HepG2 (cell line): ENCODE data around the gene ZFPL1. TPM values are rescaled to one million over a fixed set of nuclear protein-coding genes. Genes with fewer than 3 reads are reported as not detected.

Experiments
- CBX5 ChIP-seq: sonication (generic); formaldehyde crosslinking; IDR thresholded peaks from 2 replicates; pipeline ENCODE4 v1.4.0; 2020; ENCODE audit warnings: missing genetic modification reagents, borderline replicate concordance
- GATAD1 ChIP-seq: IDR thresholded peaks from 2 replicates; pipeline ENCODE4 v1.6.1; 2016; ENCODE audit warnings: missing genetic modification reagents, missing compliant biosample characterization
- HNRNPLL ChIP-seq: fragments of 200-400 bp; formaldehyde crosslinking; IDR thresholded peaks from 2 replicates; pipeline ENCODE4 v1.6.1; 2017; ENCODE audit warnings: mild to moderate bottlenecking, low read depth, low read length; ENCODE audit not compliant: poor library complexity, severe bottlenecking
- KLF13 ChIP-seq: sonication (generic); formaldehyde crosslinking; IDR thresholded peaks from 2 replicates; pipeline ENCODE4 v1.4.0; 2020; ENCODE audit warnings: mild to moderate bottlenecking, missing genetic modification reagents
- KMT2A ChIP-seq: sonication (generic); formaldehyde crosslinking; IDR thresholded peaks from 2 replicates; pipeline ENCODE4 v1.4.0; 2020; ENCODE audit warnings: missing genetic modification reagents
- NCOA2 ChIP-seq: sonication (generic); formaldehyde crosslinking; IDR thresholded peaks from 2 replicates; pipeline ENCODE4 v1.8.0; 2022; ENCODE audit warnings: inconsistent platforms
- NFE2L2 ChIP-seq: fragments of 150-350 bp; IDR thresholded peaks from 2 replicates; pipeline ENCODE4 v1.6.1; 2014; ENCODE audit warnings: low read length
- NFIB ChIP-seq: sonication (generic); formaldehyde crosslinking; IDR thresholded peaks from 2 replicates; pipeline ENCODE4 v1.9.0; 2021; ENCODE audit warnings: missing genetic modification reagents, mild to moderate bottlenecking, borderline replicate concordance
- NR2C2 ChIP-seq: sonication (generic); formaldehyde crosslinking; IDR thresholded peaks from 2 replicates; pipeline ENCODE4 v1.4.0; 2020; ENCODE audit warnings: missing genetic modification reagents, mild to moderate bottlenecking, moderate library complexity, borderline replicate concordance
- PAF1 ChIP-seq: IDR thresholded peaks from 2 replicates; pipeline ENCODE4 v1.6.1; 2016; ENCODE audit warnings: missing genetic modification reagents, missing compliant biosample characterization
- RBFOX2 ChIP-seq: fragments of 200-400 bp; formaldehyde crosslinking; IDR thresholded peaks from 2 replicates; pipeline ENCODE4 v1.6.1; 2017; ENCODE audit warnings: low read depth, mild to moderate bottlenecking, low read length
- SIN3A ChIP-seq: IDR thresholded peaks from 2 replicates; pipeline ENCODE4 v1.6.1; 2011; ENCODE audit warnings: low read depth, mild to moderate bottlenecking, control low read depth, low read length, borderline replicate concordance
- SMC3 ChIP-seq: IDR thresholded peaks from 2 replicates; pipeline ENCODE4 v1.6.1; 2011; ENCODE audit warnings: low read length, improper control_type of control experiment
- ZKSCAN5 ChIP-seq: sonication (generic); formaldehyde crosslinking; IDR thresholded peaks from 2 replicates; pipeline ENCODE4 v1.5.1; 2020; ENCODE audit warnings: mild to moderate bottlenecking, missing genetic modification reagents
- ZKSCAN8 ChIP-seq: IDR thresholded peaks from 2 replicates; pipeline ENCODE4 v1.6.1; 2016; ENCODE audit warnings: borderline replicate concordance, missing genetic modification reagents, missing compliant biosample characterization
- ZNF143 ChIP-seq: sonication (generic); formaldehyde crosslinking; IDR thresholded peaks from 2 replicates; pipeline ENCODE4 v1.4.0; 2020; ENCODE audit warnings: missing genetic modification reagents
- ZNF362 ChIP-seq: sonication (generic); formaldehyde crosslinking; IDR thresholded peaks from 2 replicates; pipeline ENCODE4 v1.4.0; 2020; ENCODE audit warnings: missing genetic modification reagents, mild to moderate bottlenecking, borderline replicate concordance
- ZNF577 ChIP-seq: sonication (generic); formaldehyde crosslinking; IDR thresholded peaks from 2 replicates; pipeline ENCODE4 v1.4.0; 2020; ENCODE audit warnings: mild to moderate bottlenecking, low read depth, missing genetic modification reagents, borderline replicate concordance
- ZNF607 ChIP-seq: sonication (generic); formaldehyde crosslinking; IDR thresholded peaks from 2 replicates; pipeline ENCODE4 v1.5.1; 2020; ENCODE audit warnings: missing genetic modification reagents, mild to moderate bottlenecking, borderline replicate concordance
- ZNF784 ChIP-seq: sonication (generic); formaldehyde crosslinking; IDR thresholded peaks from 2 replicates; pipeline ENCODE4 v1.5.1; 2020; ENCODE audit warnings: missing genetic modification reagents, mild to moderate bottlenecking, borderline replicate concordance
- ZSCAN9 ChIP-seq: IDR thresholded peaks from 2 replicates; pipeline ENCODE4 v1.6.1; 2016; ENCODE audit warnings: borderline replicate concordance
- polyA plus RNA-seq, 8 experiments: library from polyadenylated mRNA; depleted of rRNA in 3 of 8; stranded (reverse) in 7 of 8; unstranded in 1 of 8; fragments of >200 nt; fragmentation: Illumina TruSeq in 4 of 8; extraction: Trizol in 4 of 8; gene quantifications; 2 replicates each; pipeline versions ENCODE4 v1.2.1 to v1.2.3, GENCODE V29; 2011 to 2016; ENCODE audit warnings: low read depth in 4 of 8, missing spikeins in 1 of 8, mixed read lengths in 1 of 8; ENCODE audit not compliant: insufficient read depth in 1 of 8
- total RNA-seq, 5 experiments: library from RNA; depleted of rRNA; stranded (reverse); fragments of >200 nt; fragmentation: Illumina TruSeq; extraction: Trizol; gene quantifications; 2 replicates each; pipeline ENCODE4 v1.2.3, GENCODE V29; 2016; ENCODE audit warnings: low read depth in 1 of 5
- TF ChIP-seq, protein P1 (sequence below): sonication (generic); formaldehyde crosslinking; IDR thresholded peaks from 2 replicates; pipeline ENCODE4 v1.8.0; 2022; ENCODE audit warnings: mild to moderate bottlenecking, missing genetic modification reagents; ENCODE audit not compliant: insufficient replicate concordance
- TF ChIP-seq, protein P2 (sequence below): sonication (generic); formaldehyde crosslinking; IDR thresholded peaks from 2 replicates; pipeline ENCODE4 v1.8.0; 2022; ENCODE audit warnings: missing genetic modification reagents, mild to moderate bottlenecking, borderline replicate concordance
- TF ChIP-seq, protein P3 (sequence below): sonication (generic); formaldehyde crosslinking; IDR thresholded peaks from 2 replicates; pipeline ENCODE4 v1.5.0; 2020; ENCODE audit warnings: missing genetic modification reagents

The ZFPL1 gene
- total and polyA plus RNA-seq, 2 of the 13 experiments (the other 11 are each of a cell fraction or from before 2014, with no cell fraction given) = 32.2 to 56.0 TPM

DNA sequence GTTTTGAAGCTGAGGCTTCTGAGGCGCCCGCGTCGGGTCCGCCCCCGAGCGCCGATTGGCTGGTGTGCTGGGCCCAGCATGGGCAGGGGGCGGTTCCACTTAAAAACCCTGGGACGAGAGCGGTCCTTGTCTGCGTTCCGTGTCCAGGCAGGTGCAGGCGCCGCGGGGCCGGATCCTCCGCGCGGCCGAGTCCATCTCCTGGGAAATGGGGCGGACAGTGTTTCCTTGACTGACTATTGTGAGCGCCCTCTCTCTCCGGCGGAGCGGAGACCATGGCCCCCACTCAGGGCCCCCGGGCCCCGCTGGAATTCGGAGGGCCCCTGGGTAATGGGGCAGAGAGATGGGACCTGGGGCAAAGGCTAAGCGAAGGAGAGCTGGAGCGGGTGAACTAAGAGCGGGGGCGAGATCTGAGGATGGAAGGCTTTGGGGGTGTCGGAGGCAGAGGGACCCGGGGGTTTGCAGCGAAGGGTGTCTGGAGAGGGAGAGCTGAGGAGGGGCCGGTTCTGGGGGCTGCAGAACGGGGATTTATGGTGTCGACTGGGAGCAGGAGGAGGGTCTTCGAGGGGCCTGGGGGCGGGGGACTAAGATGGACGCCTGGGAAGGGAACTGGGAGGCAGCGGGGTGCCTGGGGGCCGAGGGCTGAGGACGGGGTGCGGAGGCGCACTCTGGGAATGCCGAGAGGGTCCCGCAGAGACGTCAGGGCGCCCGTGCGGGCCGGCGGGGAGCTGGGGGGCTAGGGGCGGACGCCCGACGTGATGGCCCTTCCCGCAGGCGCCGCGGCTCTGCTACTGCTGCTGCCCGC is 27.9 kb downstream of the ZFPL1 start, which contains the start of gene TM7SF2 (continued):
- TF ChIP-seq ZNF607 (CRISPR knock-in tag) = 0 out of 2 replicates have a peak, but pooled peaks have one; percentile 19
- TF ChIP-seq KMT2A (CRISPR knock-in tag) = no peak
- no peak for TF ChIP-seq NFIB
- TF ChIP-seq, protein P1, sequence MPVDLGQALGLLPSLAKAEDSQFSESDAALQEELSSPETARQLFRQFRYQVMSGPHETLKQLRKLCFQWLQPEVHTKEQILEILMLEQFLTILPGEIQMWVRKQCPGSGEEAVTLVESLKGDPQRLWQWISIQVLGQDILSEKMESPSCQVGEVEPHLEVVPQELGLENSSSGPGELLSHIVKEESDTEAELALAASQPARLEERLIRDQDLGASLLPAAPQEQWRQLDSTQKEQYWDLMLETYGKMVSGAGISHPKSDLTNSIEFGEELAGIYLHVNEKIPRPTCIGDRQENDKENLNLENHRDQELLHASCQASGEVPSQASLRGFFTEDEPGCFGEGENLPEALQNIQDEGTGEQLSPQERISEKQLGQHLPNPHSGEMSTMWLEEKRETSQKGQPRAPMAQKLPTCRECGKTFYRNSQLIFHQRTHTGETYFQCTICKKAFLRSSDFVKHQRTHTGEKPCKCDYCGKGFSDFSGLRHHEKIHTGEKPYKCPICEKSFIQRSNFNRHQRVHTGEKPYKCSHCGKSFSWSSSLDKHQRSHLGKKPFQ (CRISPR knock-in tag) = peak; percentile 69
- no peak for TF ChIP-seq ZKSCAN5 (CRISPR knock-in tag)
- peak; percentile 31; the same call in 1 of the 2 replicates for TF ChIP-seq ZNF143
- no peak for TF ChIP-seq ZNF362
- peak; percentile 87; the same call in 1 of the 2 replicates for TF ChIP-seq SIN3A
- TF ChIP-seq SMC3 = no peak
- TF ChIP-seq NCOA2 (CRISPR knock-in tag) = no peak
- TF ChIP-seq CBX5 (CRISPR knock-in tag) = no peak
- TF ChIP-seq HNRNPLL = peak; percentile 54
- TF ChIP-seq ZNF784 (CRISPR knock-in tag) = peak; percentile 10
- TF ChIP-seq ZNF577 (CRISPR knock-in tag) = no peak
- TF ChIP-seq, protein P2, sequence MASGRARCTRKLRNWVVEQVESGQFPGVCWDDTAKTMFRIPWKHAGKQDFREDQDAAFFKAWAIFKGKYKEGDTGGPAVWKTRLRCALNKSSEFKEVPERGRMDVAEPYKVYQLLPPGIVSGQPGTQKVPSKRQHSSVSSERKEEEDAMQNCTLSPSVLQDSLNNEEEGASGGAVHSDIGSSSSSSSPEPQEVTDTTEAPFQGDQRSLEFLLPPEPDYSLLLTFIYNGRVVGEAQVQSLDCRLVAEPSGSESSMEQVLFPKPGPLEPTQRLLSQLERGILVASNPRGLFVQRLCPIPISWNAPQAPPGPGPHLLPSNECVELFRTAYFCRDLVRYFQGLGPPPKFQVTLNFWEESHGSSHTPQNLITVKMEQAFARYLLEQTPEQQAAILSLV (CRISPR knock-in tag) = 0 out of 2 replicates have a peak, but pooled peaks have one; percentile 16
- TF ChIP-seq NFE2L2 = no peak
- 0 out of 2 replicates have a peak, but pooled peaks have one; percentile 28 for TF ChIP-seq GATAD1 (CRISPR knock-in tag)
- TF ChIP-seq, protein P3, sequence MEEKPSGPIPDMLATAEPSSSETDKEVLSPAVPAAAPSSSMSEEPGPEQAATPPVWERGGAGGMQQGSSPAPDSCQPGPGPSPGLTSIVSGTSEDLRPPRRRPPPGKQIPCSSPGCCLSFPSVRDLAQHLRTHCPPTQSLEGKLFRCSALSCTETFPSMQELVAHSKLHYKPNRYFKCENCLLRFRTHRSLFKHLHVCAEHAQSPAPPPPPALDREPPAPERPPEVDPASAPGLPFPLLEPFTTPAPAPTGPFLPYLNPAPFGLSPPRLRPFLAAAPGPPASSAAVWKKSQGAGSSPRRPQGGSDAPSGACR (CRISPR knock-in tag) = peak; percentile 3; the same call in 1 of the 2 replicates
- TF ChIP-seq KLF13 (CRISPR knock-in tag) = no peak
- peak; percentile 98 for TF ChIP-seq RBFOX2
- TF ChIP-seq PAF1 = no peak
- TF ChIP-seq ZKSCAN8 = no peak
- no peak for TF ChIP-seq ZSCAN9
- 0 out of 2 replicates have a peak, but pooled peaks have one; percentile 25 for TF ChIP-seq NR2C2
